ENCODE data around the gene PRKD2. TPM values are rescaled to one million over a fixed set of nuclear protein-coding genes. Genes with fewer than 3 reads are reported as not detected.

PRKD2 gene
- total RNA-seq (ENCODE audit: low replicate concordance) = 14.9 and 22.2 TPM in 2 replicates

DNA sequence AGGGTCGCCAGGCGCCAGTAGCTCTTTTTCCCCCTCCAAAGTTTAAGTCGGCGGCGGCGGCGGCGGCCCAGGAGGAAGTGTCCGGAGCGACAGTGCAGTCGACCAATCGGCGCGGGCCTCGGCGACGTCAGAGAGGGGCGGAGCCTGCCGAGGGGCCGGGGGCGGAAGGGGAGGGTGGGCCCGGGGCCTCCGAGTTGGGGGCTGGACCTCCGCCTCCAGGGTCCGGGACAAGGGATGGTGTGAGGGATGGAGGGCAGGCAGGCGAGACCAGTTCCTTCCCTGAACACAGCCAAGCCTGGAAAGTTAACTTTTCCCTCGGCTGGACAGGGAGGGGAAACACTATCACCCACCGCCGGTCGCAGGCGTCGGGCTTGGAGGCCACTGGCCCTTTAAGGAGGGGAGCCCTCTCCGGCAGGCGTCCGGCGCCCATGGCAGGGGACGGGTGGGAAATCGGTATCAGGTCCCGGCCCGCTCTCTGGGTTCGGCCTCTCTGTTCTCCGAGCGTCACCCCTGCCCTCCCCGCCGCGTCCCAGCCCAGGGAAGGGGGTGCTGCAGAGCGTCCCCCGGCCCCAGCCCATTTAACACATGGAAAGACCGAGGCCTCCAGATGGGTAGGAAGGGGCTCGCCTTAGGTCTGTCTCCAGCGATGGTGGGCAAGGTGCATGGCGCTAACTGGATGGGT is at the start of gene PRKD2:
PRKD2 (minus strand) TSS at position 81 of the 682 bp plus-strand sequence. CDS start 744 bp downstream, outside the sequence.
- H3K4me2 ChIP-seq = peak within 1 kb of the TSS; percentile 97
- H4K20me1 ChIP-seq (ENCODE audit: low read depth) = peaks cover 46% of the 10 kb centered on the region
- Mint-ChIP-seq H3K4me1 (peaks cover 28% of the 10 kb centered on the region), H3K9me3 (no peaks in the 10 kb centered on the region), H3K27me3 (ENCODE audit: insufficient read depth, low read depth) (peaks cover 4% of the 10 kb centered on the region), H3K27ac (peak within 1 kb of the TSS; percentile 90), H3K36me3 (peaks cover 2% of the 10 kb centered on the region), H3K4me3 (peak within 1 kb of the TSS; percentile 97)
- DNase-seq (ENCODE audit: low spot score) = peak; percentile 96
- no peaks in the 10 kb centered on the region for H3K9me3 ChIP-seq (ENCODE audit: low read depth)
- peak within 1 kb of the TSS; percentile 83 for H3K27ac ChIP-seq
- peaks cover 12% of the 10 kb centered on the region for H3K4me1 ChIP-seq
- H2AFZ ChIP-seq (replicated peaks) = peak within 1 kb of the TSS; percentile 41
- no peaks in the 10 kb centered on the region for H3K27me3 ChIP-seq
- peaks cover 30% of the 10 kb centered on the region for H3F3A ChIP-seq (ENCODE audit: low read depth)
- no peaks in the 10 kb centered on the region for H3K36me3 ChIP-seq
- H3K9ac ChIP-seq = peak within 1 kb of the TSS; percentile 75
- H3K79me2 ChIP-seq (ENCODE audit: low read depth) = peaks cover 43% of the 10 kb centered on the region
- H3K4me3 ChIP-seq = peak within 1 kb of the TSS; percentile 99
- TF ChIP-seq EZH2phosphoT487 (IDR thresholded peaks at IDR 0.05) (no peak), EZH2 (IDR thresholded peaks at IDR 0.05) (no peak)
- TF ChIP-seq, protein P1, sequence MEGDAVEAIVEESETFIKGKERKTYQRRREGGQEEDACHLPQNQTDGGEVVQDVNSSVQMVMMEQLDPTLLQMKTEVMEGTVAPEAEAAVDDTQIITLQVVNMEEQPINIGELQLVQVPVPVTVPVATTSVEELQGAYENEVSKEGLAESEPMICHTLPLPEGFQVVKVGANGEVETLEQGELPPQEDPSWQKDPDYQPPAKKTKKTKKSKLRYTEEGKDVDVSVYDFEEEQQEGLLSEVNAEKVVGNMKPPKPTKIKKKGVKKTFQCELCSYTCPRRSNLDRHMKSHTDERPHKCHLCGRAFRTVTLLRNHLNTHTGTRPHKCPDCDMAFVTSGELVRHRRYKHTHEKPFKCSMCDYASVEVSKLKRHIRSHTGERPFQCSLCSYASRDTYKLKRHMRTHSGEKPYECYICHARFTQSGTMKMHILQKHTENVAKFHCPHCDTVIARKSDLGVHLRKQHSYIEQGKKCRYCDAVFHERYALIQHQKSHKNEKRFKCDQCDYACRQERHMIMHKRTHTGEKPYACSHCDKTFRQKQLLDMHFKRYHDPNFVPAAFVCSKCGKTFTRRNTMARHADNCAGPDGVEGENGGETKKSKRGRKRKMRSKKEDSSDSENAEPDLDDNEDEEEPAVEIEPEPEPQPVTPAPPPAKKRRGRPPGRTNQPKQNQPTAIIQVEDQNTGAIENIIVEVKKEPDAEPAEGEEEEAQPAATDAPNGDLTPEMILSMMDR (IDR thresholded peaks at IDR 0.05) = no peak

DNA sequence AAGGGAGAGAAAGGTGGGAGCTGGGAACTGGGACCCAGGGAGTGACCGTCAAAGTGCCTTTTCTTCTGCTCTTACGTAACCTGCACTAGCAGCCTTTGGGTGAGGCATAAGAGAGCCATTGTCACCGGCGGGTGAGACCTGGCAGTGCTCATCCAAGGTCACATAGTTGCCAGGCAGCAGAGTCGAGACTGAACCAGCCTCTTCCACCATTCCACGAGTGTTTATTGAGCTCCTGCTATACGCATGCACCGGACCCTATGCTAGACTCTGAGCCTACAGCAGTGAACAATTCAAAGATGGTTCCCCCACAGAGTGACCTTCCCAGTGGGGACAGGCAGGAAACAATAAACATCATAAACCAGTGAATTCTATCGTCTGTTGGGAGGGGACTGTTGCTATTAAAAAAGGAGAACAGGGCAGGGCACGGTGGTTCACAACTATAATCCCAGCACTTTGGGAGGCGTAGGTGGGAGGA is 47.9 kb upstream of the PRKD2 start:
- no peaks in the 10 kb centered on the region for H3K36me3 Mint-ChIP-seq
- H3K4me3 ChIP-seq = no peak overlapping the region

DNA sequence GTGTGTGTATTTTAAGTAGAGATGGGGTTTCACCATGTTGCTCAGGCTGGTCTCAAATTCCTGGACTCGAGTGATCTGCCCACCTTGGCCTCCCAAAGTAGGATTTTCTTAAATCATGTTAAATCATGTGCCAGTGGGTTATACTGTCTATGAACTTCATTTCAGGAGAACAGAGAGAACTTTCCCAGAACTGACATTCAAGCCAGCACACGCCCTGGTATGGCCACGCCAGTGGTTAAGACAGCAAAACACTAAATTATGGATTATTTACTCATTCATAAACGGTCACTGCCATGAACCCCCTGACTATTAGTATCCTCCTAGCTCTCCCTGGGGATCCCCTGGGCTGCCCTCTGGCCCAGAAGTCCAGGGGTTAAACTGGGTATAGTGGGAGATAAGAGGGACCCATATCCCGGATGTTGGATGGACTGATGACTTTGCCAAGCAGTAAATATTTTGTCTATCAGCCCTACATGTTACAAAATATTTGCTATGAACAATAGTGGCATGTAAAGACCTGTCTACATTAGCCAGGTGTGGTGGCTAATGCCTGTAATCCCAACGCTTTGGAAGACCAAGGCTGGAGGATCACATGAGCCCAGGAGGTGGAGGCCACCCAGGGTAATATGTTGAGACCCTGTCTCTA is 45.5 kb upstream of the PRKD2 start:
- H3K9me3 ChIP-seq (ENCODE audit: low read depth) = no peaks in the 10 kb centered on the region
- no peak overlapping the region for H3K27ac Mint-ChIP-seq
- no peak overlapping the region for H3K4me3 ChIP-seq
- no peak for DNase-seq (ENCODE audit: low spot score)
- H3K36me3 ChIP-seq = no peaks in the 10 kb centered on the region
- no peaks in the 10 kb centered on the region for H3K9me3 Mint-ChIP-seq
- H3K4me2 ChIP-seq = no peak overlapping the region
- H3K27me3 ChIP-seq = no peaks in the 10 kb centered on the region
- TF ChIP-seq, protein P1 (IDR thresholded peaks at IDR 0.05) = no peak
- TF ChIP-seq EZH2phosphoT487 (IDR thresholded peaks at IDR 0.05) = no peak
- TF ChIP-seq EZH2 (IDR thresholded peaks at IDR 0.05) = no peak
- peaks cover 6% of the 10 kb centered on the region for H3K27me3 Mint-ChIP-seq (ENCODE audit: insufficient read depth, low read depth)
- no peak overlapping the region for H3K9ac ChIP-seq
- no peak overlapping the region for H3K4me3 Mint-ChIP-seq
- no peaks in the 10 kb centered on the region for H3K36me3 Mint-ChIP-seq
- H3K27ac ChIP-seq = no peak overlapping the region
- no peak overlapping the region for H2AFZ ChIP-seq (replicated peaks)
- peaks cover 7% of the 10 kb centered on the region for H4K20me1 ChIP-seq (ENCODE audit: low read depth)
- peaks cover 4% of the 10 kb centered on the region for H3F3A ChIP-seq (ENCODE audit: low read depth)
- no peaks in the 10 kb centered on the region for H3K79me2 ChIP-seq (ENCODE audit: low read depth)
- no peaks in the 10 kb centered on the region for H3K4me1 ChIP-seq
- H3K4me1 Mint-ChIP-seq = peaks cover 4% of the 10 kb centered on the region

More for the DNA sequence above, 47.9 kb upstream of the PRKD2 start:
- Histone ChIP-seq H3K36me3 (no peaks in the 10 kb centered on the region), H3K79me2 (ENCODE audit: low read depth) (no peaks in the 10 kb centered on the region), H3K4me1 (no peaks in the 10 kb centered on the region), H2AFZ (replicated peaks) (no peak overlapping the region), H4K20me1 (ENCODE audit: low read depth) (no peaks in the 10 kb centered on the region), H3K9ac (no peak overlapping the region), H3K9me3 (ENCODE audit: low read depth) (no peaks in the 10 kb centered on the region), H3K4me2 (no peak overlapping the region), H3K27ac (no peak overlapping the region), H3F3A (ENCODE audit: low read depth) (peaks cover 7% of the 10 kb centered on the region), H3K27me3 (no peaks in the 10 kb centered on the region)
- H3K27ac Mint-ChIP-seq = no peak overlapping the region
- TF ChIP-seq EZH2phosphoT487 (IDR thresholded peaks at IDR 0.05) = no peak
- TF ChIP-seq EZH2 (IDR thresholded peaks at IDR 0.05) = no peak
- TF ChIP-seq, protein P1 (IDR thresholded peaks at IDR 0.05) = no peak
- H3K4me1 Mint-ChIP-seq = peaks cover 12% of the 10 kb centered on the region
- H3K9me3 Mint-ChIP-seq = no peaks in the 10 kb centered on the region
- no peaks in the 10 kb centered on the region for H3K27me3 Mint-ChIP-seq (ENCODE audit: insufficient read depth, low read depth)
- DNase-seq (ENCODE audit: low spot score) = no peak
- no peak overlapping the region for H3K4me3 Mint-ChIP-seq
